Measurements from ENCODE around the gene CNNM1.

- TF ChIP-seq CTCF (conservative IDR thresholded peaks at IDR 0.05 in 1 of 2, IDR thresholded peaks at IDR 0.05 in 1 of 2; ENCODE audit: extremely low read depth in 1 of 2, insufficient read depth in 1 of 2, low read depth in 1 of 2, low read length in 2 of 2) (no peak), EZH2 (IDR thresholded peaks at IDR 0.05; ENCODE audit: borderline replicate concordance, low read length) (no peak)
These were observed 45.4 kb downstream of the CNNM1 start for GRCh38 chr10:99374526-99374925.
